GM12873 (cell line): ENCODE data around the gene GNA14.

Source experiments
- TF ChIP-seq, protein P1 (sequence below): IDR thresholded peaks from 2 replicates; pipeline ENCODE4 v1.5.1; 2012; ENCODE audit warnings: low read depth, mild to moderate bottlenecking, moderate library complexity, low read length, control low read depth; ENCODE audit not compliant: insufficient read depth; ENCODE audit errors: missing control alignments

GNA14 gene

DNA sequence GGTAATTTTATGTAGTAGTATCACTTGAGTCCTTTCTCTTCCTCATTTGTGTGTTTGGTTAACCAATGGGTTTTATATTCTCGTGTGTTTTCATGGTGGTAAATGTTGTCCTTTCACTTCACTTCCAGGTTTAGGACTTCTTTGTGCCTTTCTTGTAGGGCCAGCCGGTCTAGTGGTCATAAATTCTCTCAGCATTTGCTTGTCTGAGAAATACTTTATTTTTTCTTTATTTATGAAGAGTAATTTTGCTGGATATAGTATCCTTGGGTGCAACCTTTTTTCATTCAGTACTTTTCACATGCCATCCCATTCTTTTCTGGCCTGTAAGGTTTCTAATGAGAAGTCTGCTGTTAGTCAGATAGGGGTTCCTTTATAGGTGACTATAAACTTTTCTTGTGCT, 107.1 kb downstream of the GNA14 start:
- TF ChIP-seq, protein P1, sequence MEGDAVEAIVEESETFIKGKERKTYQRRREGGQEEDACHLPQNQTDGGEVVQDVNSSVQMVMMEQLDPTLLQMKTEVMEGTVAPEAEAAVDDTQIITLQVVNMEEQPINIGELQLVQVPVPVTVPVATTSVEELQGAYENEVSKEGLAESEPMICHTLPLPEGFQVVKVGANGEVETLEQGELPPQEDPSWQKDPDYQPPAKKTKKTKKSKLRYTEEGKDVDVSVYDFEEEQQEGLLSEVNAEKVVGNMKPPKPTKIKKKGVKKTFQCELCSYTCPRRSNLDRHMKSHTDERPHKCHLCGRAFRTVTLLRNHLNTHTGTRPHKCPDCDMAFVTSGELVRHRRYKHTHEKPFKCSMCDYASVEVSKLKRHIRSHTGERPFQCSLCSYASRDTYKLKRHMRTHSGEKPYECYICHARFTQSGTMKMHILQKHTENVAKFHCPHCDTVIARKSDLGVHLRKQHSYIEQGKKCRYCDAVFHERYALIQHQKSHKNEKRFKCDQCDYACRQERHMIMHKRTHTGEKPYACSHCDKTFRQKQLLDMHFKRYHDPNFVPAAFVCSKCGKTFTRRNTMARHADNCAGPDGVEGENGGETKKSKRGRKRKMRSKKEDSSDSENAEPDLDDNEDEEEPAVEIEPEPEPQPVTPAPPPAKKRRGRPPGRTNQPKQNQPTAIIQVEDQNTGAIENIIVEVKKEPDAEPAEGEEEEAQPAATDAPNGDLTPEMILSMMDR, result no peak

DNA sequence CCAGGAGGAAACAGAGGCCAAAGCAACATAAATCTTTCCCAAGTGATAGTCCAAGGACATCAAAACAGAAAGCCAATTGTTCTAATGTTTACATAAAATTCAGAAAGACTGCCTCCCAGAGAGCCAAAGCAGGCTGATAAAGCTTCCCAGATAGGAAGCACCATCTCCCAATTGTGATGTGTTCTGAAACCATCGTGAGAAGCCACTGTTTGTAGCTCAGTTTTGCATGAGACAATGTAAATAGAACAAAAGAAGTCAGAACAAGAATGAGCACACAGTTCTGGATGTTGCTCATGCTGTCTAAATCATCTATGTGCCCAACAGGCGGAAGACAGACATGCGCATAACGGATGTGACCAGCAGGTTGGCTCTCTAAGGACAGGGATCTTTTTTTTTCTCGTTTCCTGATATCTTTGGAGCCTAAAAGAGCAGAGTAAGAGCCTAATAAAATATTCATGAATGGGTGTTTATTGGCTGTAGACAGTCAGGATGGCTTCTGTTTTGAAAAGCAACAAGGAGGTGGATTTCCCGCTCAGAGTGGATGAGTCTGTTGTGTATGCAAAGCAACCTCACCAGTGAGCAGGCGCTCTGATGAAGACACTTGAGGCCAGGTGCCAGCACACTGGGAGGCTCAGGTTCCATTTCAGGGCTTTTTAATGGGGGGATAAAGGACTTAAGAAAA, 113.6 kb downstream of the GNA14 start:
- TF ChIP-seq, protein P1, result no peak

DNA sequence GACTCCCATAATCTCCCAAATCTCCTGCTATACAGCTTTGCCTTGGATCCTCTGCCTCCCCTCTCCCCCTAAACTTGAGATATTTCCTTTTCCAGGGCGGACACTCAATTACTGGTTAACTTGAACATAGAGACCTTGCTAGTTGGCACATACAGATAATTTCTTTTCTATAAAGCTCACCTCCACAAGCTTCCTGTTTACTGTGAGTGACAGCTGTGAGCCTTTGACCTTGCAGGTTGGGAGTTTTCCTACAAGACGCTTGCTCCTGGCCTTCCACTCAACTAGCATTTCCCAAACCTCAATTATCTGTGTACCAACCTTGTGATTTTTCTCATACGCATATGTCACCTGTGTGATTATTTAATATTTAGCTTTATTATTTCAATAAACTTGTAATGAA, 114.5 kb downstream of the GNA14 start:
- TF ChIP-seq, protein P1, result no peak

DNA sequence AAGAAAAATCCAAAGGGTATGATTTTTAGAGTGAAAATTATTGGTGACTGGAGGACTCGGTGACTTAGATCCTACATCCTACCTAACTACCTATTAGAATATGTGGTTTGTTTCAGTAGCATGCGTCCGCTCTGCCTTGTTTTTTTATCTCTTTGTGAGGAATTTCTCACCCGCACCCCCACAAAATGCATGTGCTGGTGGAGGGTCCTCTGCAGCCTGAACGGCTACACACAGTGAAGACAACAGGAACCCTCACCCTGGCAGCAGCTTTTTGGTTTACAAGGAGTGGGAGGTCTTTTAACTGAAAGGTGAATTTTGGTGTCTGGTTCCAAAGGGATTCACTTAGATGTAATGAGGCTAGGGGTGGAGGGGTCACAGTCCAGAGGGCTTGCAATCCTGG, 115.5 kb downstream of the GNA14 start:
- TF ChIP-seq, protein P1, result no peak

DNA sequence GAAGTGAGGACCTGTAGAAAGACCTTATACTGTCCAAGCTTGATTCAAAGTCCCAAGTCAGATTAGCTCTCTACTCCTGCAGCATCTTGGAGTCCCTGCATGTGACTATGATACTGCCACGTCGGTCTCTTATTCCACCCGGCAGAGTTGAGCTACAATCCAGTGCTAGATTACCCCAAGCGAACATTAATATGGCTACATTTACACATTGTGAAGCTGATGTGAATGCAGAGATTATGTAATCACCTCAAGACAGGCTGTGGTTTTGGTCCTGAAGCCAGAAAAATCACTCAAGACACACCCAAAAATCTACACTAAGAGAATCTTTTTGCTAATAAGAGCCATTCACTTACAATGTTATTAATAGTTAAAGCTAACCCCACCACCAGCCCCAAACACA, 116.7 kb downstream of the GNA14 start:
- TF ChIP-seq, protein P1, result no peak

DNA sequence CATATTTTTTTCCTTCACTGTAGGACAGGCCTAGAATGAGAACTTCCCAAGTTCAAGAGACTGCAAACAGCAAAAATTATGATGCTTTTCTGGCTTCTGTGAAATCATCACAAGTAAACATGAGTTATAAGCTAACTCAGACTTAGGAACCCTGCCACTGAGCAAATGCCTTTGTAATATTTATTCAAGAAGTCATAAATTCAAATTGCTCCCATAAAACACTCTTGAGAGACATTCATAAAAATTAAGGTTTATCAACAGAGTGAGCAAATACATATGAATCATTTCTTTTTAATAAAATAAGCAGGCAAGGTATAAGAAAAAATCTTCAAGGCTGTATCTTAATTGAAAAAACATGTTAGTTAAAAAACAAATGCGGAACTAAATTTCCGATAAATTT, 124.2 kb downstream of the GNA14 start:
- TF ChIP-seq, protein P1, result no peak

DNA sequence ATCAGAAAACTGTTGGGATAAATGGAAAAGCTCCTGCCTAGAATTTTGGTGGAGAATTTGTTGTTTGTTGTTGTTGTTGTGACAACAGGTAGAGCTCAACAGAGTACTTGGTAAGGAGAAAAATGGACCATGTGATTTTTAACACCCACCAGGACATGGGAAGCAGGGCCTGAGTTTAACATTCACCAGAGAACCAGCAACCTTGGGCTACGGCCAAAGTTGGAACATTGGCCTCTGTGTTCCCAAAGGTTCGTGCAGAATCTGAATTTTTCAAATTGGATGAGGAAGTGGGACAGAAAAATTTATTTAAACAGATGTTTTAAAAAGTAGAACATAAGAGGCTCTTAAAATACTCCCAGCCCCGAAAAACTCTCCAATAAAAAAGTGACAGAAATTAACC, 127.0 kb downstream of the GNA14 start:
- TF ChIP-seq, protein P1, result no peak
